ENCODE results near the gene KMT5B.

DNA sequence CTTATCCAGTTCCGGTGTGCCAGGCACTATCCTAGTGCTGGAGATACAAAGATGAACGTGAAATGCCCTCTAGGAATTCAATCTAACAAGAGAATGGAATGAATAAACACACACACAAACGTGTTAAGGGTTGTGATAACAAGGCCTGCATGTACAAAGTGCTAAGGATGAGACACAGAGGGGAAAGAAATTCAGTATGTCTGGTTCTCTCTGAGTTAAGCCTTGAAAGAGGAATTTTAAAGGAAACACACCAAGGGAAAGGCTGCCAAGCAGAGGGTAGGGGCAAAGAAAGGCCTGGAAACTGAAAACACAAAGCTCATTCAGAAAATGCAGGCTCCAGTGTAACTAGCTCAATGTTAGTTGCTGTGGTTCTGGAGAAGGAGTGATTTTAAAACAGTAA, 96.1 kb downstream of the KMT5B start:
- no peak for TF ChIP-seq GATA2 (IDR thresholded peaks at IDR 0.05; ENCODE audit: low read depth, low read length)
- no peak for TF ChIP-seq GATA3 (IDR thresholded peaks at IDR 0.05; ENCODE audit: low read depth, low read length)
